Measurements from ENCODE around the gene TRIM14.
"Not testable (repeated sequence)": the region's sequence is repeated elsewhere in the genome, so short reads cannot be mapped to it uniquely, and the experiment has no call there.

TRIM14 gene

GRCh38 chr9:98104445-98104881 lies 14.6 kb downstream of the TRIM14 start:
- peak; percentile 92 to 96 for DNase-seq

- peak; percentile 98 to 99 for DNase-seq
Observed at GRCh38 chr9:98101868-98102273, 17.2 kb downstream of the TRIM14 start.

- DNase-seq: no peak
Observed at GRCh38 chr9:98101416-98101815, 17.6 kb downstream of the TRIM14 start.

- DNase-seq: no peak
Observed at GRCh38 chr9:98100456-98100855, 18.6 kb downstream of the TRIM14 start.

- no peak for DNase-seq
Observed at GRCh38 chr9:98099898-98100297, 19.1 kb downstream of the TRIM14 start.

GRCh38 chr9:98099346-98099745 lies 19.7 kb downstream of the TRIM14 start:
- no peak for DNase-seq

- DNase-seq: no peak
Observed at GRCh38 chr9:98097836-98098235, 21.2 kb downstream of the TRIM14 start.

- DNase-seq: no peak
Observed at GRCh38 chr9:98096091-98096490, 22.9 kb downstream of the TRIM14 start.

GRCh38 chr9:98095401-98095800 lies 23.6 kb downstream of the TRIM14 start:
- DNase-seq: no peak

- no peak for DNase-seq
Observed at GRCh38 chr9:98094851-98095250, 24.2 kb downstream of the TRIM14 start.

- no peak for DNase-seq
Observed at GRCh38 chr9:98094316-98094715, 24.7 kb downstream of the TRIM14 start.

- no peak for DNase-seq
Observed at GRCh38 chr9:98092613-98092931, 26.4 kb downstream of the TRIM14 start.

- no peak for DNase-seq
Observed at GRCh38 chr9:98091735-98092612, 27.0 kb downstream of the TRIM14 start.

- not testable (repeated sequence) for DNase-seq
Observed at GRCh38 chr9:98090674-98091073, 28.3 kb downstream of the TRIM14 start.

- DNase-seq: no peak
Observed at GRCh38 chr9:98087420-98088354, 31.3 kb downstream of the TRIM14 start.

GRCh38 chr9:98086461-98086860 lies 32.6 kb downstream of the TRIM14 start:
- DNase-seq: no peak

- DNase-seq: no peak
Observed at GRCh38 chr9:98085944-98086343, 33.1 kb downstream of the TRIM14 start.

GRCh38 chr9:98085058-98085457 lies 34.0 kb downstream of the TRIM14 start:
- no peak for DNase-seq

- DNase-seq: no peak
Observed at GRCh38 chr9:98084396-98084795, 34.6 kb downstream of the TRIM14 start.

GRCh38 chr9:98083566-98084183 lies 35.3 kb downstream of the TRIM14 start:
- no peak for DNase-seq

GRCh38 chr9:98083061-98083501 lies 35.9 kb downstream of the TRIM14 start:
- no peak for DNase-seq

- DNase-seq: no peak
Observed at GRCh38 chr9:98081477-98082219, 37.4 kb downstream of the TRIM14 start.

- DNase-seq: no peak
Observed at GRCh38 chr9:98080780-98081179, 38.2 kb downstream of the TRIM14 start.
